ENCODE measurements around the gene SRSF10.

DNA sequence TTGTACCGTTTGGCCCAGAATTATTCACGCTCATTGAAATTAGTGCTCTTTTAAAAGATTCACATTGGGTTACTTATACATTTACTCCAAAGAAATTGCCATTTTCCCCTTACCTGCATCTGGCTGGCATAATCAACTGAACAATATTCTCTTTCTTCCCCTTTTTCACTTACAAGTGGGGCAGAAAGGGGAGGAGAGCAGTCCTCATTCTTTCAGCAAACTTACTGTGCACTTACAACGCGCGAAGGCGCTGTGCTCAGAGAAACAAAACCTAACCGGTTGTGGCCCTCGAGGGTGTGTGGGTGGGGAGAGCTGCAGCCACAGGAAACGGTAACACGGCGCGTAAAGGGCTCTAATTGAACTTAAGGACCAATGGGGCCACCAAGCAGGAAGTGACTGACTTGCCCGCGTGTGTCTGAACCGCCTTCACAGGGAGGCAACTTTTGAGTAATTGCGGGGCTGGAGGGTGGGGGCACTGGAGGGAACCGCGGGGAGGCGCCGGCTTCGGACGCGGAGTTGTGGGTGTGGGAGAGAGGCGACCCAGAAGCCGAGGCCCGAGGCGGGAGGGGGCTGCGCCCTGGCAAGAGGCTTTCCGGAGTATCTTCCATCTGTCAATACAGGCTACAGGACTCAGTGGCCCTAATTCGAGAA lies 21.2 kb downstream of the SRSF10 start:
- TF ChIP-seq, protein P1, sequence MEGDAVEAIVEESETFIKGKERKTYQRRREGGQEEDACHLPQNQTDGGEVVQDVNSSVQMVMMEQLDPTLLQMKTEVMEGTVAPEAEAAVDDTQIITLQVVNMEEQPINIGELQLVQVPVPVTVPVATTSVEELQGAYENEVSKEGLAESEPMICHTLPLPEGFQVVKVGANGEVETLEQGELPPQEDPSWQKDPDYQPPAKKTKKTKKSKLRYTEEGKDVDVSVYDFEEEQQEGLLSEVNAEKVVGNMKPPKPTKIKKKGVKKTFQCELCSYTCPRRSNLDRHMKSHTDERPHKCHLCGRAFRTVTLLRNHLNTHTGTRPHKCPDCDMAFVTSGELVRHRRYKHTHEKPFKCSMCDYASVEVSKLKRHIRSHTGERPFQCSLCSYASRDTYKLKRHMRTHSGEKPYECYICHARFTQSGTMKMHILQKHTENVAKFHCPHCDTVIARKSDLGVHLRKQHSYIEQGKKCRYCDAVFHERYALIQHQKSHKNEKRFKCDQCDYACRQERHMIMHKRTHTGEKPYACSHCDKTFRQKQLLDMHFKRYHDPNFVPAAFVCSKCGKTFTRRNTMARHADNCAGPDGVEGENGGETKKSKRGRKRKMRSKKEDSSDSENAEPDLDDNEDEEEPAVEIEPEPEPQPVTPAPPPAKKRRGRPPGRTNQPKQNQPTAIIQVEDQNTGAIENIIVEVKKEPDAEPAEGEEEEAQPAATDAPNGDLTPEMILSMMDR (optimal IDR thresholded peaks at IDR 0.05 in 1 of 3, IDR thresholded peaks at IDR 0.05 in 1 of 3, conservative IDR thresholded peaks at IDR 0.05 in 1 of 3; ENCODE audit: extremely low read depth in 1 of 3, insufficient read depth in 2 of 3, low read length in 3 of 3), result peak; percentile 24 to 52 (median 35)
- no peak for TF ChIP-seq EZH2 (IDR thresholded peaks at IDR 0.05; ENCODE audit: low read length)

All from keratinocyte (primary cell).